ENCODE measurements around the gene ADCY10.

ADCY10 gene

GRCh38 chr1:167794043-167794442 is 119.9 kb downstream of the ADCY10 start:
- peaks cover 28% of the 10 kb centered on the region for H3K36me3 Mint-ChIP-seq (ENCODE audit: low read depth)
- H3K27me3 Mint-ChIP-seq, result no peaks in the 10 kb centered on the region
- H3K4me1 Mint-ChIP-seq (ENCODE audit: low read depth), result peaks cover 24% of the 10 kb centered on the region
- no peaks in the 10 kb centered on the region for H3K9me3 Mint-ChIP-seq
- H3K4me3 Mint-ChIP-seq, result no peak overlapping the region
- intact Hi-C loops (cut with micrococcal nuclease), result no loop called here
- no peak overlapping the region for H3K27ac Mint-ChIP-seq

DNA sequence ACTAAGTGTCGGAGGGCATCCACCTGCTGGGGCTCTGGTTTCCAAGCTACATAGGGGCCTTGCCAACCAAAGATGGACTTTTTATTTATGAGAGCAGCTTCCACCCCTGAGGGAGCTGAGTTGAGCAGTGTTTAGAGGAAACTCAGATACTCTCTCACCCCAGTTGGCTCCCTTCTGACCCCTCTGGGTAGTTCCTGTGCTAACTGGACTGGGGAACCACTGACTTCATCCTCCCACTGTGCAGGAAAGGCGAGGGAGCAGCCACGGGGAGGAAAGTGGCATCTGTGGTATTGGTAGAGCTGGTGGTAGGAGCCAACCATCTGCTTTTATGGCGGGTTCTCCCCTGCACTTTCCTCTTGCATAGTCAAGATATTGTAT is 121.8 kb downstream of the ADCY10 start:
- Mint-ChIP-seq H3K36me3 (ENCODE audit: low read depth) (peaks cover 44% of the 10 kb centered on the region), H3K4me1 (ENCODE audit: low read depth) (peaks cover 22% of the 10 kb centered on the region), H3K4me3 (no peak overlapping the region), H3K27me3 (no peaks in the 10 kb centered on the region), H3K9me3 (no peaks in the 10 kb centered on the region), H3K27ac (no peak overlapping the region)
- intact Hi-C loops (cut with micrococcal nuclease), result no loop called here

- Mint-ChIP-seq H3K36me3 (ENCODE audit: low read depth) (peaks cover 44% of the 10 kb centered on the region), H3K4me1 (ENCODE audit: low read depth) (peaks cover 18% of the 10 kb centered on the region), H3K4me3 (no peak overlapping the region), H3K9me3 (no peaks in the 10 kb centered on the region), H3K27ac (no peak overlapping the region), H3K27me3 (no peaks in the 10 kb centered on the region)
- intact Hi-C loops (cut with micrococcal nuclease), result no loop called here
These were observed 122.4 kb downstream of the ADCY10 start for GRCh38 chr1:167791281-167792187.

DNA sequence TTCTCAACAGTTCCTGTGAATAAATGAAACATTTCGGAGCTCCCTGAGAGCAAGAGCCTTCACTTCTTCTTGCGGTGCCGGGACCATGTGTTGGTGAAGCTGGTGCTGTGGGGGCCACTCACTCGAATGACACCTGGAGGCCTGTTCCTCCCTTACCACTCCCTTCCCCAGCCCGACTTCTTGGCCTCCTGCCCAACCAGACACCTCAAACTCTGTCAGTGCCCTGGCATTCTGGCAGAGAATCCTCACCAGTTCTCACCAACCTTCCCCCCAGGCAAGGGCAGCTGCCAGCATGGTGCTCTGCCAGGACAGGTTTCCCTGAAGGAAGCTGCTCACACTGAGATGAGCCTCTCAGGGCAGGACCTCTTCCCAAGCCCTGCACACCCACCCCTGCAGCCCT is 123.8 kb downstream of the ADCY10 start:
- Mint-ChIP-seq H3K36me3 (ENCODE audit: low read depth) (peaks cover 47% of the 10 kb centered on the region), H3K4me3 (no peak overlapping the region), H3K9me3 (no peaks in the 10 kb centered on the region), H3K4me1 (ENCODE audit: low read depth) (peaks cover 20% of the 10 kb centered on the region), H3K27me3 (no peaks in the 10 kb centered on the region), H3K27ac (no peak overlapping the region)
- intact Hi-C loops (cut with micrococcal nuclease), result no loop called here

- intact Hi-C loops (cut with micrococcal nuclease), result no loop called here
- no peaks in the 10 kb centered on the region for H3K27me3 Mint-ChIP-seq
- H3K36me3 Mint-ChIP-seq (ENCODE audit: low read depth), result peaks cover 51% of the 10 kb centered on the region
- H3K4me1 Mint-ChIP-seq (ENCODE audit: low read depth), result peaks cover 23% of the 10 kb centered on the region
- no peak overlapping the region for H3K27ac Mint-ChIP-seq
- no peak overlapping the region for H3K4me3 Mint-ChIP-seq
- H3K9me3 Mint-ChIP-seq, result no peaks in the 10 kb centered on the region
These were observed 124.4 kb downstream of the ADCY10 start for GRCh38 chr1:167789501-167789900.

DNA sequence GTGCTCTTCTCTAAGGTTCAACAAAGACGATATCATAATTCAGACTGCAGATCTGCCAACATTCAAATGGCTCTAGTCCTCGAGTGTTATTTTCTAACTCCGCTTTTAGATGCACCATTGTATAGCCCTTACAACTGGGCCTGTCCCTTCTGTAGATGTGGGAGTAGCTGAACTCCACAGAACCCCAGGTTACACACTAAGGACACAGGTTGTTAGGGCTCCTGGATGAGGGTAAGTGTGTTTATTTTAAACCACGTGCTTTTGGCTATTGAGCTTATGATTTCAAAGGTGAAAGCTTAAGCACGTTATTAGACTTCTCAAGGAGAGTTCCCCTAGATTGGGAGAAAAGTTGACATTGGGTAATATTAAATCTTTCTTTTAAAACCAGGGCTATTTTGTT is 127.4 kb downstream of the ADCY10 start:
- intact Hi-C loops (cut with micrococcal nuclease), result no loop called here
- peaks cover 45% of the 10 kb centered on the region for H3K36me3 Mint-ChIP-seq (ENCODE audit: low read depth)
- H3K4me3 Mint-ChIP-seq, result no peak overlapping the region
- H3K27me3 Mint-ChIP-seq, result no peaks in the 10 kb centered on the region
- peaks cover 14% of the 10 kb centered on the region for H3K4me1 Mint-ChIP-seq (ENCODE audit: low read depth)
- no peaks in the 10 kb centered on the region for H3K9me3 Mint-ChIP-seq
- H3K27ac Mint-ChIP-seq, result no peak overlapping the region

DNA sequence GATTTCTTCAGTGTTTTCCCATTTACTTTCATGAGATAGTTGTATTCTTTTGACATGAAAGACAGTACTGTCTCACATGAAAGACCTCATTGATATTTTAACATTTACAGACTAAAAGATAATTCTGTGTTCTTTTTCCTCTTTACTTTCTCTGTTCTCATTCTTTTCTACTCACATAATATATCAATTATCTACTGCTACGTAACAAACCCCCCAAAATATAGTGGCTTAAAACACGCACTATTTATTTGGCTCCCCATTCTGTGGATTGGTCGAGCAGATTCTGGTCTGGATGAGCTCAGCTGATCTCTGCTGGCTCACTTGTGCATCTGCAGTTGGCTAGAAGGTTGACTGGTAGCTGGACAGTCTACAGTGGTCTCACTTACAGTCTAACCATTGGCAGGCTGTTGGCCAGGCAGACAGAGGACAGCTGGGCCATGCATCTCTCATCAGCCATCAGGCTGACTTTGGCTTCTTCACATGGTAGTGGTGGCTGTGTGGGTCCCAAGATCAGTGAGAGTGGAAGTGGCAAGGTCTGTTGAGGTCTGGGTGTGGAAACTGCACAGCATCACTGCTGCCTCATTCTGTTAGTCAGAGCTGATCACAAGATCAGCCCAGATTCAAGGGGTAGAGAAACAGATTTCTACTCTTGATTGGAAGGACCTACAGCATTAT is 128.9 kb downstream of the ADCY10 start:
- Mint-ChIP-seq H3K27ac (no peak overlapping the region), H3K4me3 (no peak overlapping the region), H3K9me3 (no peaks in the 10 kb centered on the region), H3K27me3 (no peaks in the 10 kb centered on the region), H3K36me3 (ENCODE audit: low read depth) (peaks cover 41% of the 10 kb centered on the region), H3K4me1 (ENCODE audit: low read depth) (peaks cover 5% of the 10 kb centered on the region)
- intact Hi-C loops (cut with micrococcal nuclease), result no loop called here

- H3K4me1 Mint-ChIP-seq (ENCODE audit: low read depth), result peaks cover 5% of the 10 kb centered on the region
- H3K36me3 Mint-ChIP-seq (ENCODE audit: low read depth), result peaks cover 41% of the 10 kb centered on the region
- H3K9me3 Mint-ChIP-seq, result no peaks in the 10 kb centered on the region
- no peaks in the 10 kb centered on the region for H3K27me3 Mint-ChIP-seq
- H3K27ac Mint-ChIP-seq, result no peak overlapping the region
- H3K4me3 Mint-ChIP-seq, result no peak overlapping the region
- intact Hi-C loops (cut with micrococcal nuclease), result no loop called here
These were observed 131.0 kb downstream of the ADCY10 start for GRCh38 chr1:167782946-167783345.

DNA sequence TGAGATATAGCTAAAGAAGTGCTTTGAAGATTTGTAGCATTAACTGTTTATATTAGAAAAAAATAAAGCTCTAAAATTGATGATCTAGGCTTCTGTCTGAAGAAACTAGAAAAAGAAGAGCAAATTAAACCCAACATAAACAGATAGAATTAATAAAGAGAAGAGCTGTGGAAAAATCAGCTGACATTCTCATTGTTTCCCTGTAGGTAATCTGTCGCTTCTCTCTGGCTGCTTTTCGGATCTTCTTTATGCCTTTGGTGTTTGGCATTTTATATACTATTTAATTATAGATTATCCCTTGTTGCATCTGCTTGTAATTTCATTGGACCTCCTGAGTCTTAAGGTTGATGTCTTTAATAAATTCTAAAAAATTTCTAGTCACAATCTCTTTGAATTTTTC is 132.4 kb downstream of the ADCY10 start:
- Mint-ChIP-seq H3K36me3 (ENCODE audit: low read depth) (peaks cover 50% of the 10 kb centered on the region), H3K9me3 (no peaks in the 10 kb centered on the region), H3K27me3 (no peaks in the 10 kb centered on the region), H3K4me1 (ENCODE audit: low read depth) (peaks cover 5% of the 10 kb centered on the region), H3K4me3 (no peak overlapping the region), H3K27ac (no peak overlapping the region)
- intact Hi-C loops (cut with micrococcal nuclease), result no loop called here

DNA sequence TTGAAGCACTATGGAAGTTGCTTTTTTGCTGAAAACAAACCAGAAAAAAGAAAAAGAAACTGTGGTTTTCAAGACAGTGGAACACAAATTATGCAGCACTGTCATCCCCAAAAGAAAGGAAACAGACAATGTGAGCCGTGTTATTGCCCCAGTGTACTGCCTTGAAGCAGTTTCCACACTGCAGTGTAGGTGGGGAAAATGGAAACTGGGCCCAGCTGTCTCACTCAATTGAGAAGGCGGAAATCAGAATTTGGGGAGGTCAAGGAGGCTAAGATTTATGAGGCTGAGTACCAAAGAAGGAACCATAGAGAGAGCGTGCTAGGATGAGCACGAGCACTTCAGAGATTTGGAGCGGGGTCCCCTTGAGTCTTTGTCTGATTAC is 136.7 kb downstream of the ADCY10 start:
- intact Hi-C loops (cut with micrococcal nuclease), result no loop called here
- H3K4me3 Mint-ChIP-seq, result no peak overlapping the region
- no peaks in the 10 kb centered on the region for H3K9me3 Mint-ChIP-seq
- peaks cover 72% of the 10 kb centered on the region for H3K36me3 Mint-ChIP-seq (ENCODE audit: low read depth)
- H3K27ac Mint-ChIP-seq, result no peak overlapping the region
- H3K27me3 Mint-ChIP-seq, result no peaks in the 10 kb centered on the region
- peaks cover 9% of the 10 kb centered on the region for H3K4me1 Mint-ChIP-seq (ENCODE audit: low read depth)

DNA sequence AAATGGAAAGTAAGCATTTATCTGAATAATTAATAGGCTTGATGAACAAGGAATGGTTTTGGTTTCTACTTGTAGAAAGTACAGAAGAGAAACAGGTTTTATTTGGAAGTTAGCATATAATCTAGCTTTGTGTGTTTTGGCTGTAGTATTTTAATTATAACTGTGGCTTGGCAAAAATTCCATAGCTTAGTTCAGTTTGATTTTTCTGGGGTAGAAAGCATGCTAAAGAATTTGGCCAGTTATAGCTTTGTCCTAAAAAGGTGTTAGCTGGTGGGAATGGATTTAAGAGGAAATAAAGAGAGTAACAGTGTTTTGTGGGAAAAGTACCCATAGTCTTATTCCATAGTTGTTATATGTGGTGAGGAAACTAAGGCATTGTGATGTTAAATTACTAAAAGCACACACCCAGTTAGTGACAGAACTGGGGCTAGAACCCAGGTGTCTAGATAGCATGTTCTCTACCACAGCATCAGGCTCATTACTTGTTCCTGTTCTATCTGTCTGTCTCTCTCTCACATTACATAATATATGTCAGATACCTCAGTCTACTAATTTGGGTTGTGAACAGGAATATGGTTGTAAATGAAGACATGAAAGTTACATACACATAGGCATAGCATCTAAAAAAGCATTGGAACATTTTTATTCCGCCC is 137.2 kb downstream of the ADCY10 start:
- Mint-ChIP-seq H3K4me3 (no peak overlapping the region), H3K4me1 (ENCODE audit: low read depth) (peaks cover 9% of the 10 kb centered on the region), H3K9me3 (no peaks in the 10 kb centered on the region), H3K36me3 (ENCODE audit: low read depth) (peaks cover 77% of the 10 kb centered on the region), H3K27ac (no peak overlapping the region), H3K27me3 (no peaks in the 10 kb centered on the region)
- intact Hi-C loops (cut with micrococcal nuclease), result no loop called here

DNA sequence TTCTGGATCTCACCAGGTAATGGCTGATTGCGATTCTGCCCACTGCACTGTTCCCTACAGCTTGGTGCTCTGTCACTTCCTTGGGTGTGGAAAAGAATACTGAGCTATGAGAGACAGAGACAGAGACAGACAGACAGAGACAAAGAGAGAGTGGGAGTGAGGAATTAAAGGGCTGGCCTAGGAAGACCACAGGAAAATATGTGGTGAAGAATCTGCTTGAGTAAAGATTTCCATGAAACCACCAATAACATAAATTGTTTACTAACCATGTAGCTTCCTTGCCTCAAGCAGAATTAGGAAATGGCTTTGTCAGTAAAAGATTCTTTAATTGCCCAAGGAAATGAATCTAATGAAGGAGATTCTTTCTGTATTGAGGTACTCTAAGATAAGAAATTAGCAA is 137.8 kb downstream of the ADCY10 start:
- intact Hi-C loops (cut with micrococcal nuclease), result no loop called here
- peaks cover 9% of the 10 kb centered on the region for H3K4me1 Mint-ChIP-seq (ENCODE audit: low read depth)
- H3K9me3 Mint-ChIP-seq, result no peaks in the 10 kb centered on the region
- no peak overlapping the region for H3K4me3 Mint-ChIP-seq
- H3K27ac Mint-ChIP-seq, result no peak overlapping the region
- H3K36me3 Mint-ChIP-seq (ENCODE audit: low read depth), result peaks cover 83% of the 10 kb centered on the region
- H3K27me3 Mint-ChIP-seq, result no peaks in the 10 kb centered on the region

- Mint-ChIP-seq H3K27ac (no peak overlapping the region), H3K27me3 (no peaks in the 10 kb centered on the region), H3K4me1 (ENCODE audit: low read depth) (peaks cover 9% of the 10 kb centered on the region), H3K9me3 (no peaks in the 10 kb centered on the region), H3K4me3 (no peak overlapping the region), H3K36me3 (ENCODE audit: low read depth) (peaks cover 86% of the 10 kb centered on the region)
- intact Hi-C loops (cut with micrococcal nuclease), result no loop called here
These were observed 138.8 kb downstream of the ADCY10 start for GRCh38 chr1:167775178-167775577.

GRCh38 chr1:167774710-167775109 is 139.2 kb downstream of the ADCY10 start:
- intact Hi-C loops (cut with micrococcal nuclease), result no loop called here
- H3K36me3 Mint-ChIP-seq (ENCODE audit: low read depth), result peaks cover 86% of the 10 kb centered on the region
- H3K9me3 Mint-ChIP-seq, result no peaks in the 10 kb centered on the region
- H3K4me3 Mint-ChIP-seq, result no peak overlapping the region
- no peaks in the 10 kb centered on the region for H3K27me3 Mint-ChIP-seq
- H3K27ac Mint-ChIP-seq, result no peak overlapping the region
- H3K4me1 Mint-ChIP-seq (ENCODE audit: low read depth), result peaks cover 9% of the 10 kb centered on the region
